Hepatocyte (in vitro differentiated cells): ENCODE measurements around the gene CACNA1C. TPM values are rescaled to one million over a fixed set of nuclear protein-coding genes. Genes with fewer than 3 reads are reported as not detected.

ENCODE experiments used
- DNase-seq: peaks from one replicate; pipeline ENCODE4 v3.0.0-alpha.2; 2016; ENCODE audit warnings: low spot score
- H2AFZ ChIP-seq: fragments of 200-600 bp; sonication (generic); 2 replicates; pipeline ENCODE4 v1.6.0; 2016; ENCODE audit warnings: antibody characterized with exemption, mild to moderate bottlenecking
- H3K27ac ChIP-seq: fragments of 200-600 bp; sonication (generic); 2 replicates; pipeline ENCODE4 v1.5.1; 2016; ENCODE audit warnings: mild to moderate bottlenecking
- H3K27me3 ChIP-seq: fragments of 200-600 bp; sonication (generic); 2 replicates; pipeline ENCODE4 v1.6.1; 2016
- H3K36me3 ChIP-seq: fragments of 200-600 bp; sonication (generic); replicated peaks from 2 replicates; pipeline ENCODE4 v1.5.1; 2016; ENCODE audit warnings: low read depth; ENCODE audit not compliant: insufficient read depth
- H3K4me1 ChIP-seq: fragments of 200-600 bp; sonication (generic); 2 replicates; pipeline ENCODE4 v1.5.1; 2016; ENCODE audit warnings: mild to moderate bottlenecking, moderate library complexity; ENCODE audit not compliant: insufficient read depth
- H3K4me2 ChIP-seq: fragments of 200-600 bp; sonication (generic); 2 replicates; pipeline ENCODE4 v1.6.0; 2016
- H3K4me3 ChIP-seq: fragments of 200-600 bp; sonication (generic); 2 replicates; pipeline ENCODE4 v1.5.1; 2016; ENCODE audit warnings: mild to moderate bottlenecking
- H3K79me2 ChIP-seq: fragments of 200-600 bp; sonication (generic); 2 replicates; pipeline ENCODE4 v1.6.0; 2017; ENCODE audit warnings: mild to moderate bottlenecking
- H3K9me2 ChIP-seq: fragments of 200-600 bp; sonication (generic); replicated peaks from 2 replicates; pipeline ENCODE4 v1.6.0; 2017; ENCODE audit warnings: mild to moderate bottlenecking; ENCODE audit not compliant: insufficient read depth
- H3K9me3 ChIP-seq: fragments of 200-600 bp; sonication (generic); 2 replicates; pipeline ENCODE4 v1.5.1; 2016; ENCODE audit warnings: low read depth, mild to moderate bottlenecking
- H4K20me1 ChIP-seq: fragments of 200-600 bp; sonication (generic); 2 replicates; pipeline ENCODE4 v1.6.0; 2016; ENCODE audit warnings: mild to moderate bottlenecking; ENCODE audit not compliant: insufficient read depth, poor library complexity, severe bottlenecking
- EZH2 ChIP-seq: fragments of 200-600 bp; sonication (generic); IDR thresholded peaks from 2 replicates; pipeline ENCODE4 v1.6.1; 2016; ENCODE audit warnings: antibody characterized with exemption, mild to moderate bottlenecking, borderline replicate concordance
- EZH2phosphoT487 ChIP-seq: fragments of 200-600 bp; sonication (generic); IDR thresholded peaks from one replicate; pipeline ENCODE4 v1.6.1; 2018; ENCODE audit warnings: antibody characterized with exemption, mild to moderate bottlenecking, low read depth, moderate library complexity; ENCODE audit not compliant: unreplicated experiment, severe bottlenecking
- WGBS: methylation state at CpG from one replicate; pipeline ENCODE4 v1.1.6; 2016; ENCODE audit warnings: low lambda C conversion rate; ENCODE audit errors: missing lambda C conversion rate; 5-methylcytosine and 5-hydroxymethylcytosine counted together
- polyA plus RNA-seq: library from polyadenylated mRNA; unstranded; fragments of >200 nt; fragmentation: Nextera tagmentation; extraction: Ambion mirVana; gene quantifications from 2 replicates; pipeline ENCODE4 v1.2.1, GENCODE V29; 2016
- total RNA-seq: library from RNA; depleted of rRNA; stranded (reverse); fragments of >200 nt; gene quantifications from 2 replicates; pipeline ENCODE4 v1.2.3, GENCODE V29; 2014
- TF ChIP-seq, protein P1 (sequence below): fragments of 200-600 bp; sonication (generic); IDR thresholded peaks from 2 replicates; pipeline ENCODE4 v1.5.1; 2016; ENCODE audit warnings: antibody characterized with exemption, mild to moderate bottlenecking; ENCODE audit not compliant: poor library complexity

The CACNA1C gene
- total and polyA plus RNA-seq, 2 experiments from 2014 or later = 3.2 to 4.0 TPM

DNA sequence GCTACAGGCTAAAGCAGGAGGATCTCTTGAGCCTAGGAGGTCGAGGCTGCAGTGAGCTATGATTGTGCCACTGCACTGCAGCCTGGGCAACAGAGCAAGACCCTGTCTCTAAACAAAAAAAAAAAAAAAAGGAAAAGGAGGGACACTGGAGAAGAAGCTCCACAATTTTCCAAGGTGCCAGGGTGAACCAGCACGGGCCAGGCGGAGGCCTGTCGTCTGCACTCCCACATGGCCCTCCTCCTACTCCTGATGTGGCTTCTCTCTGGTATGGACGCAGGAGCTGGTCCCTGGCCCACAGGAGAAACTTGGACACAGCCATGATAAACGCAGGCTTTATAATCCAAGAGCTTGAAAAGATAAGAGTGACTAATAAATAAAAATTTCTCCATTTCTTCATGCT lies 341.2 kb downstream of the CACNA1C start:
- DNase-seq = no peak
- Histone ChIP-seq H3K9me3 (no peaks in the 10 kb centered on the region), H3K9me2 (no peaks in the 10 kb centered on the region), H3K4me2 (no peak overlapping the region), H3K36me3 (no peaks in the 10 kb centered on the region), H3K4me1 (peaks cover 3% of the 10 kb centered on the region), H3K27ac (no peak overlapping the region), H2AFZ (no peak overlapping the region), H4K20me1 (no peaks in the 10 kb centered on the region), H3K27me3 (no peaks in the 10 kb centered on the region), H3K79me2 (no peaks in the 10 kb centered on the region), H3K4me3 (no peak overlapping the region)
- 85% methylated on average over 6 of the region's 6 CpGs for WGBS
- TF ChIP-seq, protein P1, sequence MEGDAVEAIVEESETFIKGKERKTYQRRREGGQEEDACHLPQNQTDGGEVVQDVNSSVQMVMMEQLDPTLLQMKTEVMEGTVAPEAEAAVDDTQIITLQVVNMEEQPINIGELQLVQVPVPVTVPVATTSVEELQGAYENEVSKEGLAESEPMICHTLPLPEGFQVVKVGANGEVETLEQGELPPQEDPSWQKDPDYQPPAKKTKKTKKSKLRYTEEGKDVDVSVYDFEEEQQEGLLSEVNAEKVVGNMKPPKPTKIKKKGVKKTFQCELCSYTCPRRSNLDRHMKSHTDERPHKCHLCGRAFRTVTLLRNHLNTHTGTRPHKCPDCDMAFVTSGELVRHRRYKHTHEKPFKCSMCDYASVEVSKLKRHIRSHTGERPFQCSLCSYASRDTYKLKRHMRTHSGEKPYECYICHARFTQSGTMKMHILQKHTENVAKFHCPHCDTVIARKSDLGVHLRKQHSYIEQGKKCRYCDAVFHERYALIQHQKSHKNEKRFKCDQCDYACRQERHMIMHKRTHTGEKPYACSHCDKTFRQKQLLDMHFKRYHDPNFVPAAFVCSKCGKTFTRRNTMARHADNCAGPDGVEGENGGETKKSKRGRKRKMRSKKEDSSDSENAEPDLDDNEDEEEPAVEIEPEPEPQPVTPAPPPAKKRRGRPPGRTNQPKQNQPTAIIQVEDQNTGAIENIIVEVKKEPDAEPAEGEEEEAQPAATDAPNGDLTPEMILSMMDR = no peak
- TF ChIP-seq EZH2 (no peak), EZH2phosphoT487 (no peak)

DNA sequence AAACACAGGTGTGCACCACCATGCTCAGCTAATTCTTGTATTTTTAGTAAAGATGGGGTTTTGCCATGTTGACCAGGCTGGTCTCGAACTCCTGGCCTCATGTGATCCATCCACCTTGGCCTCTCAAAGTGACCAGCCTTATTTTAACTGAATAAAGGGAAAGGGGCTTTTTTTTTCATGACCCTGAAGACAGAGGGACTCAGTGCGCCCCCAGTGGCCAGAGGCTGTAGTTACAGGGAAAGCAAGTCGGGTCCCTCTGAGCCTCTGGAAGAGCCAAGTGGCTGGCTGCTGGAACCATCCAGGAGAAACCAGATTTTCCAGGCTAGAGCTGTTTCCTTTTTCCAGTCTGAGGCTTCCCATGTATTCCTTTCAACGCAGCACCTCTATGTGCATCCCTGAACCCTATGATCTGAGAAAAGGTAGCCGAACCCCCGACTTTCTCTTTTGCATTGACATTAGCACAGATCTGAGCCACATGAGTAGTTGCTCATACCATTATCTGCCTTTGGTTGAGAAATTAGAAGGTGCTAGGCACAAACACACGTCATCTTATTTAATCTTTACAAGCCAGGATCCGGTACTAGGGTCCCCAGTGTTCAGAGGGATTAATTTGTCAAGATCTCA lies 342.7 kb downstream of the CACNA1C start:
- WGBS = 53% methylated on average over 8 of the region's 8 CpGs
- Histone ChIP-seq H3K36me3 (no peaks in the 10 kb centered on the region), H3K4me1 (peaks cover 3% of the 10 kb centered on the region), H3K79me2 (no peaks in the 10 kb centered on the region), H4K20me1 (no peaks in the 10 kb centered on the region), H3K4me3 (no peak overlapping the region), H3K4me2 (no peak overlapping the region), H3K27me3 (no peaks in the 10 kb centered on the region), H3K9me2 (no peaks in the 10 kb centered on the region), H3K27ac (no peak overlapping the region), H3K9me3 (no peaks in the 10 kb centered on the region), H2AFZ (no peak overlapping the region)
- peak; percentile 62 for DNase-seq
- TF ChIP-seq EZH2phosphoT487 = no peak
- TF ChIP-seq EZH2 = no peak
- TF ChIP-seq, protein P1 = peak; percentile 77

- TF ChIP-seq EZH2 (no peak), EZH2phosphoT487 (no peak)
- TF ChIP-seq, protein P1 = no peak
- DNase-seq = no peak
- WGBS = 81% methylated on average over 6 of the region's 6 CpGs
- Histone ChIP-seq H3K4me2 (no peak overlapping the region), H3K79me2 (no peaks in the 10 kb centered on the region), H3K9me2 (no peaks in the 10 kb centered on the region), H3K27me3 (no peaks in the 10 kb centered on the region), H3K4me3 (no peak overlapping the region), H3K36me3 (no peaks in the 10 kb centered on the region), H3K9me3 (no peaks in the 10 kb centered on the region), H4K20me1 (no peaks in the 10 kb centered on the region), H3K27ac (no peak overlapping the region), H2AFZ (no peak overlapping the region), H3K4me1 (peaks cover 3% of the 10 kb centered on the region)
Measured at GRCh38 chr12:2396448-2396871, 343.7 kb downstream of the CACNA1C start.
